Esophagus muscularis mucosa (tissue), 4 donors: ENCODE data around the gene JDP2. TPM values are rescaled to one million over a fixed set of nuclear protein-coding genes. Genes with fewer than 3 reads are reported as not detected.

ENCODE experiments used
- DNase-seq: peaks from one replicate; pipeline ENCODE4 v3.0.0-alpha.2; 2017; ENCODE audit errors: extremely low spot score
- H3K27ac ChIP-seq, 4 donors: fragments of 200-600 bp; sonication (generic); replicated peaks in 1 of 4; 1 replicate in 3 of 4; 2 replicates in 1 of 4; pipeline ENCODE4 v1.5.1; 2016 to 2019; ENCODE audit warnings: mild to moderate bottlenecking in 1 of 4
- H3K27me3 ChIP-seq, 4 donors: fragments of 200-600 bp; sonication (generic); one replicate each; pipeline versions ENCODE4 v1.5.1 to v1.6.0; 2016 to 2019
- H3K36me3 ChIP-seq, 4 donors: fragments of 200-600 bp; sonication (generic); one replicate each; pipeline ENCODE4 v1.5.1; 2016 to 2019
- H3K4me1 ChIP-seq, 4 donors: fragments of 200-600 bp; sonication (generic); one replicate each; pipeline ENCODE4 v1.5.1; 2016 to 2019
- H3K4me3 ChIP-seq, 4 donors: fragments of 200-600 bp; sonication (generic); 1 replicate in 2 of 4; 2 replicates in 2 of 4; pipeline ENCODE4 v1.5.1; 2016 to 2019; ENCODE audit warnings: mild to moderate bottlenecking in 4 of 4, moderate library complexity in 1 of 4
- H3K9me3 ChIP-seq, 4 donors: fragments of 200-600 bp; sonication (generic); 1 replicate in 3 of 4; 2 replicates in 1 of 4; pipeline ENCODE4 v1.5.1; 2016 to 2019
- EP300 ChIP-seq: sonication (generic); formaldehyde crosslinking; IDR thresholded peaks from one replicate; pipeline ENCODE4 v1.6.1; 2017; ENCODE audit warnings: antibody characterized with exemption
- POLR2A ChIP-seq: fragments of 450-650 bp; IDR thresholded peaks from one replicate; pipeline ENCODE4 v1.6.1; 2017; ENCODE audit warnings: antibody characterized with exemption, moderate library complexity, mild to moderate bottlenecking, low read depth
- POLR2AphosphoS5 ChIP-seq, 2 donors: sonication (generic); formaldehyde crosslinking; IDR thresholded peaks; one replicate each; pipeline ENCODE4 v1.6.1; 2017; ENCODE audit warnings: antibody characterized with exemption in 2 of 2
- WGBS: methylation state at CpG from one replicate; pipeline ENCODE4 v1.1.5; 2018; 5-methylcytosine and 5-hydroxymethylcytosine counted together
- intact Hi-C: fragments of 100-400 bp; cut with DNase I; formaldehyde crosslinking; loops from one replicate; pipeline ENCODE4 v1.15.1; 2023
- total RNA-seq, 4 donors: library from RNA; depleted of rRNA; stranded (reverse); fragments of >200 nt; gene quantifications; one replicate each; pipeline versions ENCODE4 v1.1.0 to v1.2.1, GENCODE V29; 2016
- TF ChIP-seq, protein P1 (sequence below), 3 experiments: fragments of 200-600 bp in 2 of 3; fragments of 450-650 bp in 1 of 3; sonication (generic) in 2 of 3; IDR thresholded peaks; one replicate each; pipeline ENCODE4 v1.5.1; 2017 to 2019; ENCODE audit warnings: antibody characterized with exemption in 3 of 3, mild to moderate bottlenecking in 2 of 3, moderate library complexity in 1 of 3

JDP2 gene
- total RNA-seq, 4 donors from 2014 or later = 50.5 to 94.5 (median 78.3) TPM

DNA sequence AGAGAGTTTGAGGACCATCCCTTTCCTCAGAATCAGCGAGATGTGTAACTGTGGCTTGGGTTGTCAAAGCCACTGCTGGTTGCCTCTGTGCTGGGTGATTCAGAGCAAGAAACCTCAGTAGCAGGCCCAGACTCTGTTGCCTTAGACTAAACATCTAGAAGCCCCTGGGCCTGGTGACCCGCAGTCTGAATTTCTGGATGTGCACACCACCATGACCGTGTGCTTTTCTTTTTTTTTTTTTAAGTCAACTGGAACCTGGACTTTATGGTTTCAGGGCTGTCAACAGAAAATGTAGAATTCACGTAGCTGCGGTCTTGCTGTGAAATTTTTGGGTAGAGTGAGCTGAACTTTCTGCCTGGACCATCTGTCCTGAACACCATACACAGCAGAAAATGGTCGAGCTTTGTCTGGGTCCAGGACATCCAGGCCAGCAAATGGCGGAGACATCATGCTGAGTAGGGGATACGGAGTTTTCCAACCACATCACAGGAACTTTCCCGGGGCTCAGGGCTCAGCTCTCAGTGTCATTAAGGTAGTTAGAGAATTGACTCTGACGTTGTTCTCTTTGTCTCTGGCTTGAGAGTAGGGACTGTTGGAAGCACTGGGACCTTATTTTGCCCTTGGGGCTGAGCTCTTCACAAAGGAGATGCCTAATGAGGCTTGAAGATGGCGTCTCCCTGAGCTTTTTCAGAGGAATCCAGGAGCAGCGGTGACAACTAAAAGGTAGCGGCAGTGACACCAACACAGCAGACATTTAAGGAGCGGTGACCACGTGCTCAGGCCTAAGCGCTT is 71.5 kb downstream of the JDP2 start:
- Histone ChIP-seq H3K4me1 (no peaks in the 10 kb centered on the region), H3K36me3 (no peaks in the 10 kb centered on the region), H3K27ac (no peak overlapping the region), H3K9me3 (no peaks in the 10 kb centered on the region), H3K4me3 (no peak overlapping the region), H3K27me3 (no peaks in the 10 kb centered on the region)
- intact Hi-C loops = no loop called here
- 90% methylated on average over 16 of the region's 16 CpGs for WGBS
- TF ChIP-seq EP300 = no peak
- TF ChIP-seq, protein P1, sequence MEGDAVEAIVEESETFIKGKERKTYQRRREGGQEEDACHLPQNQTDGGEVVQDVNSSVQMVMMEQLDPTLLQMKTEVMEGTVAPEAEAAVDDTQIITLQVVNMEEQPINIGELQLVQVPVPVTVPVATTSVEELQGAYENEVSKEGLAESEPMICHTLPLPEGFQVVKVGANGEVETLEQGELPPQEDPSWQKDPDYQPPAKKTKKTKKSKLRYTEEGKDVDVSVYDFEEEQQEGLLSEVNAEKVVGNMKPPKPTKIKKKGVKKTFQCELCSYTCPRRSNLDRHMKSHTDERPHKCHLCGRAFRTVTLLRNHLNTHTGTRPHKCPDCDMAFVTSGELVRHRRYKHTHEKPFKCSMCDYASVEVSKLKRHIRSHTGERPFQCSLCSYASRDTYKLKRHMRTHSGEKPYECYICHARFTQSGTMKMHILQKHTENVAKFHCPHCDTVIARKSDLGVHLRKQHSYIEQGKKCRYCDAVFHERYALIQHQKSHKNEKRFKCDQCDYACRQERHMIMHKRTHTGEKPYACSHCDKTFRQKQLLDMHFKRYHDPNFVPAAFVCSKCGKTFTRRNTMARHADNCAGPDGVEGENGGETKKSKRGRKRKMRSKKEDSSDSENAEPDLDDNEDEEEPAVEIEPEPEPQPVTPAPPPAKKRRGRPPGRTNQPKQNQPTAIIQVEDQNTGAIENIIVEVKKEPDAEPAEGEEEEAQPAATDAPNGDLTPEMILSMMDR (IDR thresholded peaks at IDR 0.05) = no peak
- no peak for TF ChIP-seq POLR2AphosphoS5 (IDR thresholded peaks at IDR 0.05)
- TF ChIP-seq POLR2A = no peak
- DNase-seq = peak; percentile 45

DNA sequence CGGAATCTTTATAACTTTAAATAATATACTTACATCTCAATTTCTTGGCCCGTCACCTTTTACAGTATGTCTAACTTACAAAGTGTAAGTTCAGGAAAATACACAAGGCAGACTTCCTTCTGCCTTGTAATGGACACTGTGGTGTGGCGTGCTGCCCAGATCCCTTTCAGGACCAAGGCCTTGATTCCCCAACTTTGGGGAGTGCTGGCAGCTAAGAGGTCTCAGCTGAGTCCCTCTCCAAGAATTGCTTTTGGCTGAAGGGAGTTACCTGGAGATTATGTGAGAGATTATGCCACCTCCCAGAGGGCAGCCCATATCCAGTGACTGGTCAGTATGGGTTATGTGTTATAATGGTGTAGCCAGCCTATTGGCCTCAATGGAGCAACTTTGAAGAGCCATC is 73.3 kb downstream of the JDP2 start:
- Histone ChIP-seq H3K27ac (no peak overlapping the region), H3K4me3 (no peak overlapping the region), H3K4me1 (no peaks in the 10 kb centered on the region), H3K27me3 (no peaks in the 10 kb centered on the region), H3K9me3 (no peaks in the 10 kb centered on the region), H3K36me3 (no peaks in the 10 kb centered on the region)
- intact Hi-C loops = loop anchor here (5.0 kb wide), 1 partner anchor 179 kb away; no protein-coding TSS in a partner anchor
- WGBS = 90% methylated on average over 3 of the region's 3 CpGs
- no peak for TF ChIP-seq EP300
- no peak for TF ChIP-seq POLR2AphosphoS5 (IDR thresholded peaks at IDR 0.05)
- TF ChIP-seq POLR2A = no peak
- TF ChIP-seq, protein P1 (IDR thresholded peaks at IDR 0.05) = no peak
- DNase-seq = peak; percentile 57

DNA sequence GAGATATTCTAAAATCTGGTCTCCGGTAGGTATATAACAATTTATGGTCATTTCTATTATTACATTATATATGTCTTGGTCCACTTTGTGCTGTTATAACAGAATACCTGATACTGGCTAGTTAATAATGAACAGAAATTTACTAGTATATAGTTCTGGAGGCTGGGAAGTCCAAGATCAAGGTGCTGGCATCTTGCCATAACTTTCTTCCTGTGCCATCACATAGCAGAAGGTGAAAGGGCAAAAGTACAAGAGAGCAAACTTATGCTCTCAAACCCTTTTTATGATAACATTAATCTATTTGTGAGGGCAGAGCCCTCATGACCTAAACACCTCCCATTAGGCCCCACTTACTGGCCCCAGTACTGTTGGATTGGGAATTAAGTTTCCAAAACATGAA is 76.6 kb downstream of the JDP2 start:
- Histone ChIP-seq H3K9me3 (peaks cover 0 to 8% (median 0%) of the 10 kb centered on the region in 4 donors), H3K36me3 (no peaks in the 10 kb centered on the region), H3K27me3 (no peaks in the 10 kb centered on the region), H3K4me1 (no peaks in the 10 kb centered on the region), H3K27ac (no peak overlapping the region), H3K4me3 (no peak overlapping the region)
- 95% methylated on average over 1 of the region's 1 CpG for WGBS
- DNase-seq = peak; percentile 21
- intact Hi-C loops = loop anchor here (5.0 kb wide), 1 partner anchor 182 kb away; no protein-coding TSS in a partner anchor
- TF ChIP-seq, protein P1 (IDR thresholded peaks at IDR 0.05) = no peak
- TF ChIP-seq POLR2AphosphoS5 (IDR thresholded peaks at IDR 0.05) = no peak
- no peak for TF ChIP-seq EP300
- TF ChIP-seq POLR2A = no peak

DNA sequence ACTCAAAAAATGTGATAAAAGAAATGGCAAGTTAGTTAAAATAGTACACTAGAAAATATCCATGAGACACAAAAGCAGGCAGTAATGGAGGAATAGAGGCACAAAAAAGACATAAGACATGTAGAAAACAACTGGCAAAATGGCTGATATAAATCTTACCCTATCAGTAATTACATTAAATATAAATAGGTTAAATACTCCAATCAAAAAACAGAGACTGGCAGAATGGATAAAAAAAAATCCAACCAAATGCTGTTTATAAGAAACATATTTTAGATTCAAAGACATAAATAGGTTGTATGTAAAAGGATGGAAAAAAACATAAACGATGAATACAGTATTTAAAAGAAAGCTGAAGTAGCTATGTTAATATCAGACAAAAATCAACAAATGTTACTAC is 79.1 kb downstream of the JDP2 start:
- intact Hi-C loops = no loop called here
- no peaks in the 10 kb centered on the region for H3K4me1 ChIP-seq
- H3K27me3 ChIP-seq = no peaks in the 10 kb centered on the region
- H3K36me3 ChIP-seq = no peaks in the 10 kb centered on the region
- TF ChIP-seq POLR2AphosphoS5 (IDR thresholded peaks at IDR 0.05) (no peak), POLR2A (no peak), EP300 (no peak)
- TF ChIP-seq, protein P1 (IDR thresholded peaks at IDR 0.05) = no peak
- peaks cover 0 to 14% (median 6%) of the 10 kb centered on the region in 4 donors for H3K9me3 ChIP-seq
- no peak overlapping the region for H3K4me3 ChIP-seq
- WGBS = 93% methylated on average over 1 of the region's 1 CpG
- DNase-seq = no peak
- H3K27ac ChIP-seq = no peak overlapping the region
